Esophagus muscularis mucosa (tissue), 4 donors: ENCODE data around the gene JMJD1C.

ENCODE experiments used
- EP300 ChIP-seq: sonication (generic); formaldehyde crosslinking; IDR thresholded peaks from one replicate; pipeline ENCODE4 v1.6.1; 2017; ENCODE audit warnings: antibody characterized with exemption
- POLR2A ChIP-seq: fragments of 450-650 bp; IDR thresholded peaks from one replicate; pipeline ENCODE4 v1.6.1; 2017; ENCODE audit warnings: antibody characterized with exemption, moderate library complexity, mild to moderate bottlenecking, low read depth
- POLR2AphosphoS5 ChIP-seq, 2 donors: sonication (generic); formaldehyde crosslinking; IDR thresholded peaks; one replicate each; pipeline ENCODE4 v1.6.1; 2017; ENCODE audit warnings: antibody characterized with exemption in 2 of 2
- TF ChIP-seq, protein P1 (sequence below), 3 experiments: fragments of 200-600 bp in 2 of 3; fragments of 450-650 bp in 1 of 3; sonication (generic) in 2 of 3; IDR thresholded peaks; one replicate each; pipeline ENCODE4 v1.5.1; 2017 to 2019; ENCODE audit warnings: antibody characterized with exemption in 3 of 3, mild to moderate bottlenecking in 2 of 3, moderate library complexity in 1 of 3

DNA sequence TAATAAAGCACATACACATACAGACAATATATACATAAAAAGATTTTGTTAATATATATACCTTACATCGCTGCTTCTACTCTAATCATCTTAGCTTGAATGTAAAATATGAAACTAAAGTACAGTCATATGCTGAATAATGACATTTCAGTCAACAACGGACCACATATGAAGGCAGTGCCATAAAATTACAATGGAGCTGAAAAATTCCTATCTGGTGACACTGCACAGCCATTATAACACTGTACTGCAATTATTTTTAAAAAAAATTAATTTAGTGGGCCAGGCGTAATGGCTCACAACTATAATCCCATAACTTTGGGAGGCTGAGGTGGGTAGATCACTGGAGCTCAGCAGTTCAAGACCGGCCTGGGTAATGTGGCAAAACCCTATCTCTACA, 122.3 kb downstream of the JMJD1C start:
- TF ChIP-seq EP300 (no peak), POLR2A (no peak), POLR2AphosphoS5 (IDR thresholded peaks at IDR 0.05) (no peak)
- TF ChIP-seq, protein P1, sequence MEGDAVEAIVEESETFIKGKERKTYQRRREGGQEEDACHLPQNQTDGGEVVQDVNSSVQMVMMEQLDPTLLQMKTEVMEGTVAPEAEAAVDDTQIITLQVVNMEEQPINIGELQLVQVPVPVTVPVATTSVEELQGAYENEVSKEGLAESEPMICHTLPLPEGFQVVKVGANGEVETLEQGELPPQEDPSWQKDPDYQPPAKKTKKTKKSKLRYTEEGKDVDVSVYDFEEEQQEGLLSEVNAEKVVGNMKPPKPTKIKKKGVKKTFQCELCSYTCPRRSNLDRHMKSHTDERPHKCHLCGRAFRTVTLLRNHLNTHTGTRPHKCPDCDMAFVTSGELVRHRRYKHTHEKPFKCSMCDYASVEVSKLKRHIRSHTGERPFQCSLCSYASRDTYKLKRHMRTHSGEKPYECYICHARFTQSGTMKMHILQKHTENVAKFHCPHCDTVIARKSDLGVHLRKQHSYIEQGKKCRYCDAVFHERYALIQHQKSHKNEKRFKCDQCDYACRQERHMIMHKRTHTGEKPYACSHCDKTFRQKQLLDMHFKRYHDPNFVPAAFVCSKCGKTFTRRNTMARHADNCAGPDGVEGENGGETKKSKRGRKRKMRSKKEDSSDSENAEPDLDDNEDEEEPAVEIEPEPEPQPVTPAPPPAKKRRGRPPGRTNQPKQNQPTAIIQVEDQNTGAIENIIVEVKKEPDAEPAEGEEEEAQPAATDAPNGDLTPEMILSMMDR (IDR thresholded peaks at IDR 0.05) = no peak
